ENCODE measurements around the gene RINL.
"Not testable (repeated sequence)": the region's sequence is repeated elsewhere in the genome, so short reads cannot be mapped to it uniquely, and the experiment has no call there.

The RINL gene

GRCh38 chr19:38873400-38873799 lies 4.7 kb downstream of the RINL start:
- not testable (repeated sequence) for DNase-seq

DNA sequence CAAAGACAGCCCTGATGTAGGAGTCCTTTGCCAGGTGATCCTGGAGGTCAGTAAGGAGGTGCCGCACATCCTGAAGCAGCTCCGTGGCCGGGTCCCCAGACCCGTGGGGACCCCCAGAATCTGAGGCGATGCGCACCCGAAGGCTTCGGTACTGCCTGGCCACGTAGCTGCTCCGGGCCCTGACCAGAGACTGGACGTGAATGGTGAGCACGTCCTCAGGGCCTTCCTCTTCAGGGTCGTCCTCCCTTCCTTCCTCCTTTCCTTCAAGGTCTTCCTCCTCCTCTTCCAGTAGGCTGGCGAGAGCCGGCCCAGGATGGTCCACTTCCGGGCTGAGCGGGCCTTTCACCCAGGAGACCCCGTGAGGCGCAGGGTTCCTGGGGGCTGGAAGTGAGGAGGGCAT lies 7.5 kb downstream of the RINL start:
- DNase-seq = no peak

DNA sequence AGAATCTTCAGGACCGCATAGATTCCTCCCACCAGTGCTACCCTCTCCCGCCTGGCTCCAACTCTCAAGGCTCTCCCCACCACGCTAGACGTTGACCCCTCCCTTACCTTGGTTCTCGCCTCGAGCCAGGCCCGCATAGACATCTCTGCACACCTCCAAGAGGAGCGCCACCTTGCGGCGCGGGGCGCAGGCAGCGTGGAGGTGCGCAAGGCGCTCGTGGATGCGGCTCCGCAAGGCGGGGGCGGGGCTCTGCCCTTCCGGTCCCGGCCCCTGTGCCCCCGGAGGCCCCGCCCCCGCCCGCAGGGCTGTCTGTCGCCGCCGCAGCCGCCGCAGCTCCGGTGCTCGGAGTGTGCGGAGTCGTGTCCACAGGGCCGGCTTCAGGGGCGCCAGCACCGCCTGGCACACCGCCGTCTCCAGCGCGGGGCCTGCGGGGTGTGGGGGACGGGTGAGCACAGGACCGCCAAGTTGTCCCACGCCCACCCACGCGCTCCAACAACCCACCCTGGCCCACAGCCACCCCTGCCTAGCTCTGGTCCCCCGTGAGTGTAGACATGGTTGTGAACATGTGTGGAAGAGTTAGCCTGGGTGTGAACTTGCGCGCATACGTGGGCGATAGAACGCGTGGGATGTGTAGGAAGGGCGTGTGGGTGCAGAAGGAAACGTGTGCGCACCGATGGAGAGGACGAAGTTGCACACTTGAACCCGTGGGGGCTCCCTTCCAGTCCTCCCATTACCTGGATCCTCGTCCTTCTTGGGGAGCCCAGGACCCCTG lies 8.1 kb downstream of the RINL start:
- DNase-seq = no peak

GRCh38 chr19:38869160-38869835 lies 8.8 kb downstream of the RINL start:
- no peak for DNase-seq

DNA sequence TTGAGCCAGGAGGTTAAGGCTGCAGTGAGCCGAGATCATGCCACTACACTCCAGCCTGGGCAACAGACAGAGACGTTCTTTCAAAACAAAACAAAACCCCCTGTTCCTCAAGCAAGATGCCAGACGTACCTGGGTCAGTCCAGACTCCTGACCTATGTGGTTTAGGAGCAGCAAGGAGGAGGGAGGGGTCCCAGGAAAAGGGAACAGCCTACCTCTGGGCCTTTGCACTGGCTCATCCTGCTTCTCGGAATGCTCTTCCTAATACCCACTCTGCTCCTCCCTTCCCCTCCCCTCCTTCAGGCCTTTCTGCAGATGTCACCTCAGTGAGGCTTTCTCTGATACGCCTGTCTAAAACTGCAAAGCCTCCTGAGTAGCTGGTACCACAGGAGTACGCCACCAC lies 9.5 kb downstream of the RINL start:
- no peak for DNase-seq

GRCh38 chr19:38867171-38867780 lies 10.8 kb downstream of the RINL start:
- no peak for DNase-seq

- DNase-seq = peak; percentile 24
These were observed 15.6 kb downstream of the RINL start for GRCh38 chr19:38862321-38863059.

GRCh38 chr19:38861368-38861767 lies 16.7 kb downstream of the RINL start:
- DNase-seq = no peak

- not testable (repeated sequence) for DNase-seq
These were observed 18.4 kb downstream of the RINL start for GRCh38 chr19:38859631-38860204.

GRCh38 chr19:38856813-38857212 lies 21.3 kb downstream of the RINL start:
- no peak for DNase-seq

- not testable (repeated sequence) for DNase-seq
These were observed 22.3 kb downstream of the RINL start for GRCh38 chr19:38855751-38856150.

- DNase-seq = not testable (repeated sequence)
These were observed 23.1 kb downstream of the RINL start for GRCh38 chr19:38854961-38855360.

GRCh38 chr19:38853214-38853613 lies 24.9 kb downstream of the RINL start:
- DNase-seq = no peak

DNA sequence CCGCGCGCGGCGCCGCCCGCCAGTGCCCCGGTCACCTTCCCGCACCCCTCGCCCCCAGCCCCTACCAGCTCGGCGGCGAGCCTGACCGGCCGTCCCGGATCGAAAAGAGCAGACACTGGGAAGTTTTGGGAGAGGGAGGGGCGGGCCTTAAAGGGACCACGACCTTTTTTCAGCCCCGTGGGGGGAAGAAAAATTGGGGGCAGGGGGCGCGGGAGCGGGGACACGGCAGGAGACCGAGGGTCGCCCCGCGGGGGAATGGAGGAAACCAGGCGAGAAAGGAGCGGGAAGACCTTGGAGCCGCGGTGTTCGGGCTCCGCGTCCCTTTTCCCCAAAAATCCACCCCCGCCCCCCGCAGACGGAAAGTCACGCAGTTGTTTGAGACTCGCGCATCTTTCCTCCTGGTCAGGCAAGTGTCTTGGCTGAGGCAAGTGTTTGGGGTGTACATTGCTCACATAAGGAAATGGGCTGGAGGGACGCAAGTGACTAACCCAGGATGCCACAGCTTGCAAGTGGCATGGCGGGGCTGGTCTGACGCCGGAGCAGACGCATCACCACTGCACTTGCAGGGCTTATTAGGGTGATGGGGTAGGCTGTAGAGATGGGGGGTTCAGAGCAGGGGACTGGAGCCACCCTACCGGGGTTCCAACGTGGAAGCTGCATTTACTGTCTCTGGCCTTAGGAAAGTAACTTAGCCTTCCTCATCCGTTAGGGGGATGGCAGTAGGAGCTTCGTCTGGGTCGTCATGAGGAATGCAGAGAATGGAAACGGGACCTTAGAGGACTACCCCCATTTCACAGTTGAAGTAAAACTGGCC lies 25.6 kb downstream of the RINL start:
- DNase-seq = peak; percentile 81

DNA sequence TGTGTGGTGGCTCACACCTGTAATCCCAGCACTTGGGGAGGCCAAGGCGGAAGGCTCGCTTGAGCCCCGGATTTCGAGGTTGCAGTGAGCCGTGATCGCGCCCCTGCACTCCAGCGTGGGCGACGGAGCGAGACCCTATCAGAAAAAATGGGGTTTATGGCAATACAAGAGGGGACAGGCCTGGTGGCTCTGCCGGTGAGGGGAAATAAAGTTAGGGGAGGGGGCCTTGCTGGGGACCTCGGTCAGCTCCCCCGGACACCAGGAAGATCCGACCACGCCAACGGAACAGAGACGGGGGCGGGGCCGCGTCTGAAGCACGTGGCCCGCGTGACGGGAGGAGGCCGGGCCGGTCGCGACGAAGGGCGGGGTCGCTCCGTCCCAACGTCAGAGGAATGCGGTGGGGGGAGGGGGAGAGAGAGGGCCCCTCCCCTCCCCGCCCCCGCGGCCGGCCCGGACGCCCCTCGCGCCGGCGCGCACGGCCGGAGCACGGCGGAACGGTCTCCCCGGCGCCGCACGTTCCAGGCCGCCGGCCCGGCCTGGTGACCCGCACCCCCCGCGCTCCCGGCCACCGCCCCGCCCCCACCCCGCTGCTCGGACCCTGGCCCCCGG lies 26.3 kb downstream of the RINL start:
- peak; percentile 97 for DNase-seq

DNA sequence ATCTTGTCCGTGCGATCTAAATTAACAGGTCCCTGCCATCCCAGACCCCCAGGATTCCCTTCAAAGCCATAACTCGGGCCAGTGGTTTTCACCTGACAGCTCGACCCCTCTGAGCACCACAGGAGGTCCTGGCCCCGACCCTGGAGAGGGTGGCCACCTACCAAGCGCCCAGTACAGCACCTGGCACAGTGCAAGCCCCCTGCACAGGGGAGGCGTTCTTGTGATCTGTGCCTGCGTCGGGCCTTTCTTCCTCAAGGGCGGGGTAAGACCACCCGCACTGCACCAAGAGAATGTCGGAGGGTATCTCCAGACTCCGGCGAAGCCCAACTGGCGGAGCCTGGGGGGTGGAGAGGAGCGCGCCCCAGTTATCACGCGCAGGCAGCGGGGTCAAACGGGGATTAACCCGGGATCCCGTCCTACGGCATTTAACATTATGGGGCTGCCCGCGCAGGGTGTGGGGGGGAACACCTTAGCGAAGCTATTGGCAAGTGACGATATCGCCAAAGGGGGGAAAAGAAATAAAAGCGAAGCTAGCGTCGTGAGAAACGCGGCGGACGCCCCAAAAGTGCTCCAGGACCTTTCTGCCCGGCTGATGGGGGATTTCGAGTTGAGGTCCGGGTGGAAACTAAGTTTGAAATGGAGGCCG lies 27.0 kb downstream of the RINL start:
- no peak for DNase-seq

GRCh38 chr19:38850436-38850975 lies 27.6 kb downstream of the RINL start:
- DNase-seq = no peak

GRCh38 chr19:38849860-38850435 lies 28.1 kb downstream of the RINL start, which contains the start of gene HNRNPL:
Gene HNRNPL (minus strand): TSS chr19:38849986. CDS start chr19:38849966, 20 bp downstream.
- peak; percentile 100 for DNase-seq

DNA sequence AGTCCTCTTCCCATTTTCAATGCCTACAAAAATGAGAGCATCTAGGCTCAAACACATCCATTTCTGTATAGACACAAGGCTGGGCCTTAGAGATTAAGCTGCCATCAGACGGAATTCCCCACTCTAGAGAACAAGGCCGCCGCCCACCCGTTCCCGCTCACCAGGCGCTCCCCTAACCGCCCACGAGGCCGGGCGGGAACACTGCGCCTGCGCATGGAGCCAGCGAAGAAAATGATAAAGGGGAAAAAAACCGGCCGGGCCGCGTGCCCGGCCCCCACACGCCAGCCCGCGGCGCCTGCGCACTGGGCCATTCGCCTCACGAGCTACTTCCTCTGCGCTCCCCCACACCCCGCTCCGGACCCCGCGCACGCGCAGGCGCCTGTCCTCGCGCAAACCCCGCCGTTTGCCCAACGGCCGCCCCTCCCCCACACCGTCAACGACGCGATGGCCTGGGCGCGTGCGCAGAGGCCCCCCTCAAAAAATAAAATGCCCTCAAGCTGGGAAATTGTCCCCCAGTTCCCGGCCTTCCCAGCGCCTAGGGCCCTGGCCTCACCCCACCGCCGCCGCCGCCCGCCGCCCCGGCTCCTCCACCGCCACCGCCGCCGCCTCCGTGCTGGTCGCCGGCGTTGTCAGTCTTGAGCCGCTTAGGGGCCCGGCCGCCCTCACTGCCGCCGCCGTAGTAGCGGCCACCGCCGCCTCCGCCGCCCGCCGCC lies 28.8 kb downstream of the RINL start:
- peak; percentile 99 for DNase-seq

All from OCI-M1 (cell line).